ENCODE data around the gene ANO2. TPM values are rescaled to one million over a fixed set of nuclear protein-coding genes. Genes with fewer than 3 reads are reported as not detected.

ANO2 gene
- polyA plus RNA-seq, 1 donor from 2014 or later: 1.8 TPM

- no peak overlapping the region for H2AFZ ChIP-seq (ENCODE audit: low read depth, low read length)
- H3K4me2 ChIP-seq (ENCODE audit: low read length): no peak overlapping the region
- no peaks in the 10 kb centered on the region for H3K27me3 ChIP-seq (ENCODE audit: insufficient read depth, low read depth, low read length)
- H3K9ac ChIP-seq (ENCODE audit: low read length): no peak overlapping the region
- no peaks in the 10 kb centered on the region for H4K20me1 ChIP-seq (ENCODE audit: insufficient read depth)
- H3K27ac ChIP-seq (ENCODE audit: low read length): no peak overlapping the region
- TF ChIP-seq CTCF (IDR thresholded peaks at IDR 0.05; ENCODE audit: poor library complexity, severe bottlenecking) (no peak), POLR2AphosphoS5 (IDR thresholded peaks at IDR 0.05) (no peak), REST (IDR thresholded peaks at IDR 0.05; ENCODE audit: borderline replicate concordance) (no peak), EZH2 (IDR thresholded peaks at IDR 0.05; ENCODE audit: borderline replicate concordance, insufficient read depth, low read length, poor library complexity, severe bottlenecking) (no peak), EP300 (conservative IDR thresholded peaks at IDR 0.05; ENCODE audit: poor library complexity, severe bottlenecking) (no peak)
- H3K79me2 ChIP-seq (replicated peaks; ENCODE audit: insufficient read depth, low read length): no peaks in the 10 kb centered on the region
- H3K36me3 ChIP-seq (ENCODE audit: insufficient read depth, low read length): no peaks in the 10 kb centered on the region
- H3F3A ChIP-seq (ENCODE audit: insufficient read depth, low read length, poor library complexity, severe bottlenecking): no peaks in the 10 kb centered on the region
- H3K9me2 ChIP-seq (ENCODE audit: insufficient read depth, low read length): no peaks in the 10 kb centered on the region
- no peak overlapping the region for H3K4me3 ChIP-seq (ENCODE audit: low read length)
- no peaks in the 10 kb centered on the region for H3K9me3 ChIP-seq (ENCODE audit: low read length)
Observed at GRCh38 chr12:5912437-5913334, 32.4 kb downstream of the ANO2 start.

- no peak overlapping the region for H3K27ac ChIP-seq (ENCODE audit: low read length)
- H3K9ac ChIP-seq (ENCODE audit: low read length): no peak overlapping the region
- no peak overlapping the region for H2AFZ ChIP-seq (ENCODE audit: low read depth, low read length)
- no peaks in the 10 kb centered on the region for H3K9me2 ChIP-seq (ENCODE audit: insufficient read depth, low read length)
- H3F3A ChIP-seq (ENCODE audit: insufficient read depth, low read length, poor library complexity, severe bottlenecking): no peaks in the 10 kb centered on the region
- no peak overlapping the region for H3K4me2 ChIP-seq (ENCODE audit: low read length)
- no peaks in the 10 kb centered on the region for H3K9me3 ChIP-seq (ENCODE audit: low read length)
- no peaks in the 10 kb centered on the region for H3K27me3 ChIP-seq (ENCODE audit: insufficient read depth, low read depth, low read length)
- no peak overlapping the region for H3K4me3 ChIP-seq (ENCODE audit: low read length)
- no peak for TF ChIP-seq TAF1 (IDR thresholded peaks at IDR 0.05; ENCODE audit: low read depth)
- TF ChIP-seq EP300 (conservative IDR thresholded peaks at IDR 0.05; ENCODE audit: poor library complexity, severe bottlenecking): no peak
- no peak for TF ChIP-seq REST (IDR thresholded peaks at IDR 0.05; ENCODE audit: borderline replicate concordance)
- no peak for TF ChIP-seq CTCF (IDR thresholded peaks at IDR 0.05; ENCODE audit: poor library complexity, severe bottlenecking)
- no peak for TF ChIP-seq POLR2AphosphoS5 (IDR thresholded peaks at IDR 0.05)
- no peak for TF ChIP-seq RAD21 (conservative IDR thresholded peaks at IDR 0.05)
- no peak for TF ChIP-seq MXI1 (conservative IDR thresholded peaks at IDR 0.05; ENCODE audit: poor library complexity, severe bottlenecking)
- TF ChIP-seq SMC3 (conservative IDR thresholded peaks at IDR 0.05; ENCODE audit: poor library complexity): no peak
- no peak for TF ChIP-seq EZH2 (IDR thresholded peaks at IDR 0.05; ENCODE audit: borderline replicate concordance, insufficient read depth, low read length, poor library complexity, severe bottlenecking)
- no peaks in the 10 kb centered on the region for H3K79me2 ChIP-seq (replicated peaks; ENCODE audit: insufficient read depth, low read length)
- H3K36me3 ChIP-seq (ENCODE audit: insufficient read depth, low read length): no peaks in the 10 kb centered on the region
- no peaks in the 10 kb centered on the region for H4K20me1 ChIP-seq (ENCODE audit: insufficient read depth)
Observed at GRCh38 chr12:5912011-5912410, 33.0 kb downstream of the ANO2 start.

Data from neural cell (in vitro differentiated cells).